ENCODE measurements around the gene SLC16A10. TPM values are rescaled to one million over a fixed set of nuclear protein-coding genes. Genes with fewer than 3 reads are reported as not detected.

The SLC16A10 gene
- total and polyA plus RNA-seq, 2 experiments from 2014 or later, result 19.9 to 34.1 TPM

DNA sequence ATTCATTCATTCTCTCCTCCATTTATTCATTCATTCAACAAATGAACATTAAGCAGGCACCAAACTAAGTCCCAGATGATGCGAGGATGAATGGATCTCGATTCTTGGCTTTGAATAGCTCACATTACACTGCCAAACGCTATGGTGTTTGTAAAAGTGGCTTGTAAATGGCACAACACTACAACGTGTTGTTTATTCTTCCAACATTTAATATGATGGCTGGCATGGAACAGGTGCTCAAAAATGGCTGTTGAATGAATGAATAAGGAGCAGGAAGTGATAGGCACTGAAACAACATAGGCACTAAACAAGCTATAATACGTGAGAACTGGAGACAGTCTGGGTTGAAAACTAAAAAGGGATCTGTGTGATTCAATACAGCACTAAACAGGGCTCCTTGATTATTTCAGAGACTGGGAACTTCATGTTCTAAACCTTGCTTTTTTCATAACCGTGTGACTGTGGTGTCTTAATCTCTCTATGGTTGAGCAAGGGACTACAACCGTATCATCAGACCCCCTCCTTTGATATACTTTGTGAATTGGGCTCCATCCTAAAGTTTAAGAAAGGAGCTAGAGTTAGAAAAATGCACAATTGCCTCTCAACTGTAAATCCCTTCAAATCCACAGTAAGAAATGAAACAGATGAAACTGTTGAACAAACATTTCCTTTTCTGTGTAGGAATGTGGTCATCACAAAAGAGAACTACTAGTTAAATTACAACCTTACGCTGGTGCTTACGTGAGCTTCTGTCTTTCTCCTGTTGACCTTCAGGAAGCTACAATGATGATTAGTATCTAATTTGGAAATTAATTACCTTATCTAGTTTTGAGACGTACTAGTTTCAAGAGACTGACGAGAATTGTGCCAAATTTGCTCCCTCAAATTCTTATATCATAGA, 16.9 kb upstream of the SLC16A10 start:
- 66% methylated on average over 11 of the region's 11 CpGs for WGBS (ENCODE audit: low lambda C conversion rate, missing lambda C conversion rate)
- no peaks in the 10 kb centered on the region for H4K20me1 ChIP-seq (ENCODE audit: insufficient read depth, poor library complexity, severe bottlenecking)
- peak overlapping the region; percentile 5 for H3K4me2 ChIP-seq
- DNase-seq (ENCODE audit: low spot score), result no peak
- H2AFZ ChIP-seq, result no peak overlapping the region
- H3K4me1 ChIP-seq (ENCODE audit: insufficient read depth), result peaks cover 10% of the 10 kb centered on the region
- H3K4me3 ChIP-seq, result no peak overlapping the region
- H3K79me2 ChIP-seq, result no peaks in the 10 kb centered on the region
- H3K36me3 ChIP-seq (replicated peaks; ENCODE audit: insufficient read depth, low read depth), result no peaks in the 10 kb centered on the region
- H3K9me3 ChIP-seq (ENCODE audit: low read depth), result no peaks in the 10 kb centered on the region
- no peaks in the 10 kb centered on the region for H3K27me3 ChIP-seq
- TF ChIP-seq EZH2 (IDR thresholded peaks at IDR 0.05; ENCODE audit: borderline replicate concordance), result no peak
- no peak for TF ChIP-seq CTCF (IDR thresholded peaks at IDR 0.05; ENCODE audit: poor library complexity)
- no peak for TF ChIP-seq EZH2phosphoT487 (IDR thresholded peaks at IDR 0.05; ENCODE audit: low read depth, severe bottlenecking, unreplicated experiment)
- no peaks in the 10 kb centered on the region for H3K9me2 ChIP-seq (replicated peaks; ENCODE audit: insufficient read depth)
- H3K27ac ChIP-seq, result peak overlapping the region; percentile 7

DNA sequence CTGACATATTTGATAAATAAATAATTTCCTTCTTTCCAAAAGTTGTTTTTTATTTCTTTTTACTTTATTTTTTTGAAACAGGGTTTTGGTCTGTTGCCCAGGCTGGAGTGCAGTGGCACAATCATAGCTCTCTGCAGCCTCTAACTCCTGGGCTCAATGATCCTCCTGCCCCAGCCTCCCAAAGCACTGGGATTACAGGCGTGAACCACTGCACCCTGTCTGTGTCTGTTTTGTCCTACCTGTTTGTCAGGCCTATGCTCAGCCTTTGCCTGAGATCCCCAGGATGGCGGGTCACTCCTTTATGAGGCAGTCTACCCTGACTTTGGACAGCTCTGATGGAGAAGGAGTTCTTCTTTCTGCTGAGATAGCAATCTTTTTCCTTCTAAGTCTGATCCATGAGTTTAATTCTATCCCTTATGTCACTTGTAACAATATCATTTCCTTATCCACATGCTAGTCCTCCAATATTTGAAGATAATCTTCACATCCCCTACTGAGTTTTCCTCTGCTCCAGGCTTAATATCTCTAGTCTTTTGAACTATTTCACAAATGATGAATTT, 14.4 kb upstream of the SLC16A10 start:
- 90% methylated on average over 2 of the region's 2 CpGs for WGBS (ENCODE audit: low lambda C conversion rate, missing lambda C conversion rate)
- Histone ChIP-seq H3K27ac (no peak overlapping the region), H3K36me3 (replicated peaks; ENCODE audit: insufficient read depth, low read depth) (no peaks in the 10 kb centered on the region), H2AFZ (no peak overlapping the region), H3K27me3 (no peaks in the 10 kb centered on the region), H3K4me3 (no peak overlapping the region), H3K9me3 (ENCODE audit: low read depth) (no peaks in the 10 kb centered on the region), H4K20me1 (ENCODE audit: insufficient read depth, poor library complexity, severe bottlenecking) (no peaks in the 10 kb centered on the region), H3K9me2 (replicated peaks; ENCODE audit: insufficient read depth) (no peaks in the 10 kb centered on the region), H3K4me2 (no peak overlapping the region), H3K79me2 (no peaks in the 10 kb centered on the region), H3K4me1 (ENCODE audit: insufficient read depth) (peaks cover 10% of the 10 kb centered on the region)
- DNase-seq (ENCODE audit: low spot score), result no peak
- TF ChIP-seq EZH2 (IDR thresholded peaks at IDR 0.05; ENCODE audit: borderline replicate concordance) (no peak), CTCF (IDR thresholded peaks at IDR 0.05; ENCODE audit: poor library complexity) (no peak), EZH2phosphoT487 (IDR thresholded peaks at IDR 0.05; ENCODE audit: low read depth, severe bottlenecking, unreplicated experiment) (no peak)

GRCh38 chr6:111074311-111074710, 13.0 kb upstream of the SLC16A10 start:
- DNase-seq (ENCODE audit: low spot score), result no peak
- no peak overlapping the region for H3K4me2 ChIP-seq
- no peak overlapping the region for H2AFZ ChIP-seq
- H4K20me1 ChIP-seq (ENCODE audit: insufficient read depth, poor library complexity, severe bottlenecking), result no peaks in the 10 kb centered on the region
- H3K27ac ChIP-seq, result no peak overlapping the region
- no peak overlapping the region for H3K4me3 ChIP-seq
- H3K4me1 ChIP-seq (ENCODE audit: insufficient read depth), result peaks cover 10% of the 10 kb centered on the region
- no peaks in the 10 kb centered on the region for H3K9me2 ChIP-seq (replicated peaks; ENCODE audit: insufficient read depth)
- TF ChIP-seq EZH2phosphoT487 (IDR thresholded peaks at IDR 0.05; ENCODE audit: low read depth, severe bottlenecking, unreplicated experiment) (no peak), CTCF (IDR thresholded peaks at IDR 0.05; ENCODE audit: poor library complexity) (no peak), EZH2 (IDR thresholded peaks at IDR 0.05; ENCODE audit: borderline replicate concordance) (no peak)
- H3K9me3 ChIP-seq (ENCODE audit: low read depth), result no peaks in the 10 kb centered on the region
- H3K27me3 ChIP-seq, result no peaks in the 10 kb centered on the region
- no peaks in the 10 kb centered on the region for H3K79me2 ChIP-seq
- H3K36me3 ChIP-seq (replicated peaks; ENCODE audit: insufficient read depth, low read depth), result no peaks in the 10 kb centered on the region
